Left ventricle myocardium superior (tissue), 1 donor: ENCODE data around the gene RGL3. TPM values are rescaled to one million over a fixed set of nuclear protein-coding genes. Genes with fewer than 3 reads are reported as not detected.
A peak's percentile ranks its signal among the peaks of the same experiment; 100 is the strongest.

Experiments used
- ATAC-seq: fragments of 200-7000 bp; cut with Tn5 transposase; one replicate; pipeline ENCODE4 v1.9.1; 2020; ENCODE audit warnings: mild to moderate bottlenecking, moderate library complexity
- DNase-seq: peaks from one replicate; pipeline ENCODE4 v3.0.0-alpha.2; 2020
- intact Hi-C: fragments of 100-400 bp; cut with micrococcal nuclease; formaldehyde crosslinking; loops from one replicate; pipeline ENCODE4 v1.11.0; 2022
- total RNA-seq: library from RNA; stranded (reverse); fragmentation: NEBNext Ultra II Directional; extraction: Animal tissue kit (Norgen Biotek cat#: 25700); gene quantifications from one replicate; pipeline ENCODE4 v1.2.1, GENCODE V29; 2021
- donor health status: DM: no; HTN: yes; CAD: no; lungs with severe emphysema.

Gene RGL3
- total RNA-seq, 1 donor from 2014 or later: 6.4 TPM

GRCh38 chr19:11346104-11346940 is 72.8 kb downstream of the RGL3 start, which contains the start of the genes CCDC159 and TMEM205:
TSS of gene CCDC159 (plus strand) at chr19:11346519. CDS start at chr19:11346607, 88 bp downstream.
TSS of gene TMEM205 (minus strand) at chr19:11346268. CDS start at chr19:11345619, 649 bp downstream.
- DNase-seq: peak; percentile 97
- peak; percentile 96 for ATAC-seq
- intact Hi-C loops: no loop called here

DNA sequence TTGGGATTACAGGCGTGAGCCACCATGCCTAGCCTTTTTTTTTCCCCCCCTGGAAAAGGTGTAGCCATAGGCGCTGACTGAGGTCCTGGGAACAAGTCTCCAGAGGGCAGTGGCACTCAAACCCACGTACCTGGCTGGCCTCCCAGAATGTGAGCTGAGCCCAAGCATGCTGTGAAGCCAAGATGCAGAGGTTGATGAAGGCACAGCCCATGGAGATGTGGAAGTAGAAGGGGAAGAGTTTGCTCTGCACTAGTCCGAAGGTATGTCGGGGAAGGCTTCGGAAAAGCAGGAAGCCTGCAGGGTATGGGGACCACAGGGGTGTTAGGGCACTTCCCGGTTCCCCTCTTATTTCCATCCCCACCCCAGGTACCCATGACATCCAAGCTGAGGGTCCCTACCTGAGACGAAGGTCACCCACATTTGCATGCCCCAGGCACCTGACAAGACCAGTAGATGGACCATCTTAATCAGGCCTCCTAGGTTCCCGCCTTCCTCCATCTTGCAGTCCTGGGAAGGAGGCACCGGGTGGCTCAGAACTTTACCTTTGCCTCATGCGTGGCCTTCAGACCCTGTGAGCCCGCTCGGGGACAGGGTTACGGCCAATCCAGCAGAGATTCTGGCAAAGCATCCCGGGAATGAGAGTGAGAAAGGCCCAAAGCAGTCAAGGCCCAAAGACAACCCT is 73.9 kb downstream of the RGL3 start:
- intact Hi-C loops: no loop called here
- DNase-seq: no peak
- no peak for ATAC-seq

Other genes with a start within 250 kb of the RGL3 start
- 471 TPM for gene KANK2, start 221.8 kb downstream of the RGL3 start, total RNA-seq
- gene ANGPTL8, start 179.7 kb downstream of the RGL3 start, total RNA-seq: not detected
- 39.6 TPM for gene DOCK6, start 156.8 kb downstream of the RGL3 start, total RNA-seq
- not detected for gene TSPAN16, start 123.2 kb downstream of the RGL3 start, total RNA-seq
- gene RAB3D, start 79.7 kb downstream of the RGL3 start, total RNA-seq: 8.1 TPM
- gene TMEM205, start 73.0 kb downstream of the RGL3 start, total RNA-seq: 89.8 TPM
- gene CCDC159, start 72.8 kb downstream of the RGL3 start, total RNA-seq: 20.9 TPM
- 17.7 TPM for gene PLPPR2, start 63.9 kb downstream of the RGL3 start, total RNA-seq
- gene SWSAP1, start 44.6 kb downstream of the RGL3 start, total RNA-seq: 2.0 TPM
- 7.6 TPM for gene EPOR, start 35.0 kb downstream of the RGL3 start, total RNA-seq
- gene ODAD3, start 15.8 kb upstream of the RGL3 start, total RNA-seq: 0.42 TPM
- gene PRKCSH, start 16.3 kb upstream of the RGL3 start, total RNA-seq: 139 TPM
- 0.84 TPM for gene ELAVL3, start 61.7 kb upstream of the RGL3 start, total RNA-seq
- 3.3 TPM for gene ZNF653, start 86.5 kb upstream of the RGL3 start, total RNA-seq
- 180 TPM for gene ECSIT, start 109.8 kb upstream of the RGL3 start, total RNA-seq
- 81.7 TPM for gene CNN1, start 119.5 kb upstream of the RGL3 start, total RNA-seq
- gene ELOF1, start 139.9 kb upstream of the RGL3 start, total RNA-seq: 36.0 TPM
- gene ACP5, start 158.3 kb upstream of the RGL3 start, total RNA-seq: 2.5 TPM
- 5.2 TPM for gene ZNF627, start 178.2 kb upstream of the RGL3 start, total RNA-seq